HL-60 (cell line): ENCODE results near the gene SH3BP4.

Experiments used
- DNase-seq, 2 experiments: peaks; one replicate each; pipeline ENCODE4 v3.0.0-alpha.2; 2010 to 2020; ENCODE audit warnings: low read depth in 1 of 2, low spot score in 1 of 2
- H3K27ac ChIP-seq: fragments of 250-450 bp; sonication (Bioruptor Pico); replicated peaks from 2 replicates; pipeline ENCODE4 v1.5.1; 2020; ENCODE audit warnings: mild to moderate bottlenecking, moderate library complexity
- H3K27me3 ChIP-seq: fragments of 250-450 bp; sonication (Bioruptor Pico); 2 replicates; pipeline ENCODE4 v1.5.1; 2021; ENCODE audit warnings: mild to moderate bottlenecking, moderate library complexity; ENCODE audit not compliant: insufficient read depth, poor library complexity, severe bottlenecking
- H3K4me3 ChIP-seq: replicated peaks from 2 replicates; pipeline ENCODE4 v1.5.1; 2011; ENCODE audit warnings: mild to moderate bottlenecking, control low read depth, low read length; ENCODE audit not compliant: insufficient read depth
- CTCF ChIP-seq: IDR thresholded peaks from one replicate; pipeline ENCODE4 v1.5.1; 2011; ENCODE audit warnings: low read length, control low read depth, inconsistent platforms; ENCODE audit not compliant: insufficient read depth
- GABPA ChIP-seq: IDR thresholded peaks from 2 replicates; pipeline ENCODE4 v1.6.1; 2012; ENCODE audit warnings: low read depth
- POLR2AphosphoS5 ChIP-seq: IDR thresholded peaks from 2 replicates; pipeline ENCODE4 v1.6.1; 2012; ENCODE audit warnings: low read depth
- REST ChIP-seq: IDR thresholded peaks from 2 replicates; pipeline ENCODE4 v1.6.1; 2012; ENCODE audit warnings: low read depth; ENCODE audit not compliant: insufficient replicate concordance
- SPI1 ChIP-seq: IDR thresholded peaks from 2 replicates; pipeline ENCODE4 v1.6.1; 2012; ENCODE audit warnings: low read depth, mild to moderate bottlenecking, borderline replicate concordance

Gene SH3BP4

GRCh38 chr2:234996069-234996940 lies 44.5 kb downstream of the SH3BP4 start:
- Histone ChIP-seq H3K27me3 (no peaks in the 10 kb centered on the region), H3K27ac (no peak overlapping the region), H3K4me3 (no peak overlapping the region)
- TF ChIP-seq REST, result no peak
- TF ChIP-seq GABPA, result no peak
- no peak for TF ChIP-seq POLR2AphosphoS5
- TF ChIP-seq CTCF, result no peak
- TF ChIP-seq SPI1, result no peak
- no peak for DNase-seq

GRCh38 chr2:234996941-234997270 lies 45.1 kb downstream of the SH3BP4 start:
- Histone ChIP-seq H3K27me3 (no peaks in the 10 kb centered on the region), H3K4me3 (no peak overlapping the region), H3K27ac (no peak overlapping the region)
- no peak for DNase-seq
- TF ChIP-seq GABPA, result no peak
- no peak for TF ChIP-seq CTCF
- TF ChIP-seq SPI1, result no peak
- TF ChIP-seq REST, result no peak
- TF ChIP-seq POLR2AphosphoS5, result no peak

- DNase-seq, result no peak
- H3K27ac ChIP-seq, result no peak overlapping the region
- no peak for TF ChIP-seq SPI1
- TF ChIP-seq CTCF, result no peak
- TF ChIP-seq POLR2AphosphoS5, result no peak
- no peak for TF ChIP-seq REST
- TF ChIP-seq GABPA, result no peak
- H3K27me3 ChIP-seq, result no peaks in the 10 kb centered on the region
- H3K4me3 ChIP-seq, result no peak overlapping the region
Observed at GRCh38 chr2:234997389-234997788, 45.6 kb downstream of the SH3BP4 start.
